GM20000 (cell line): ENCODE data around the gene APC2.

Experiments used
- DNase-seq: peaks from one replicate; pipeline ENCODE4 v3.0.0; 2012; ENCODE audit warnings: low spot score
- TF ChIP-seq, protein P1 (sequence below): IDR thresholded peaks from 2 replicates; pipeline ENCODE4 v1.5.1; 2012; ENCODE audit warnings: mild to moderate bottlenecking, control low read depth; ENCODE audit errors: extremely low read depth, missing control alignments

Gene APC2

GRCh38 chr19:1441022-1441426, 8.9 kb upstream of the APC2 start:
- TF ChIP-seq, protein P1, sequence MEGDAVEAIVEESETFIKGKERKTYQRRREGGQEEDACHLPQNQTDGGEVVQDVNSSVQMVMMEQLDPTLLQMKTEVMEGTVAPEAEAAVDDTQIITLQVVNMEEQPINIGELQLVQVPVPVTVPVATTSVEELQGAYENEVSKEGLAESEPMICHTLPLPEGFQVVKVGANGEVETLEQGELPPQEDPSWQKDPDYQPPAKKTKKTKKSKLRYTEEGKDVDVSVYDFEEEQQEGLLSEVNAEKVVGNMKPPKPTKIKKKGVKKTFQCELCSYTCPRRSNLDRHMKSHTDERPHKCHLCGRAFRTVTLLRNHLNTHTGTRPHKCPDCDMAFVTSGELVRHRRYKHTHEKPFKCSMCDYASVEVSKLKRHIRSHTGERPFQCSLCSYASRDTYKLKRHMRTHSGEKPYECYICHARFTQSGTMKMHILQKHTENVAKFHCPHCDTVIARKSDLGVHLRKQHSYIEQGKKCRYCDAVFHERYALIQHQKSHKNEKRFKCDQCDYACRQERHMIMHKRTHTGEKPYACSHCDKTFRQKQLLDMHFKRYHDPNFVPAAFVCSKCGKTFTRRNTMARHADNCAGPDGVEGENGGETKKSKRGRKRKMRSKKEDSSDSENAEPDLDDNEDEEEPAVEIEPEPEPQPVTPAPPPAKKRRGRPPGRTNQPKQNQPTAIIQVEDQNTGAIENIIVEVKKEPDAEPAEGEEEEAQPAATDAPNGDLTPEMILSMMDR = no peak
- no peak for DNase-seq

DNA sequence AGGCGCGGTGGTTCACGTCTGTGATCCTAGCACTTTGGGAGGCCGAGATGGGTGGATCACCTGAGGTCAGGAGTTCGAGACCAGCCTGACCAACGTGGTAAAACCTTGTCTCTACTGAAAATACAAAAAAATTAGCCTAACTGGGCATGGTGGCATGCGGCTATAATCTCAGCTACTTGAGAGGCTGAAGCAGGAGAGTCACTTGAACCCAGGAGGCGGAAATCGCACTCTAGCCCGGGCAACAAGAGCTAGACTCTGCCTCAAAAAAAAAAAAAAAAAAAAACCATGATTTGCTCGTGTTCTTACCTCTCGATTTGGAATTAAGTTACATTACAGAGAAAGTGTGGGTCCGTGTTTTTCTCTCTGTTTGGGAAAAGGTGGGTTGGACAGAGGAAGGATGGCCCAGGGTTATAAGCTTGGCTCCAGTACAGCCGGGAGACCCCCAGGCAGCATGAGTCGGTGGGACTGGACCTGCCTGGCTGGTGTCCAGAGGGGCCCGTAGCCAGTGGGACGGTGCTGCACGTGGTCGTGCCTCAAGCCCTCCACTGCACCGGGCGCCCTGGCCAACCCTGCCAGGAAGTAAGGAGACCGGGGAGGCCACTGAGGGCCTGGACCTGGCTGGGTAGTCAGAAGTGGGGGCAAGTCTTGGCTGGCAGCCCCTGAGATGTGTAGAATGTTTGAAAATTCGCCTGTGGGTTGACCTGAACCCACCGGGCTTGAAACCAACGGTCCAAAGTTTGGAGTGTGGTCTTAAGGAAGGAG, 8.1 kb upstream of the APC2 start:
- TF ChIP-seq, protein P1 = no peak
- DNase-seq = no peak

DNA sequence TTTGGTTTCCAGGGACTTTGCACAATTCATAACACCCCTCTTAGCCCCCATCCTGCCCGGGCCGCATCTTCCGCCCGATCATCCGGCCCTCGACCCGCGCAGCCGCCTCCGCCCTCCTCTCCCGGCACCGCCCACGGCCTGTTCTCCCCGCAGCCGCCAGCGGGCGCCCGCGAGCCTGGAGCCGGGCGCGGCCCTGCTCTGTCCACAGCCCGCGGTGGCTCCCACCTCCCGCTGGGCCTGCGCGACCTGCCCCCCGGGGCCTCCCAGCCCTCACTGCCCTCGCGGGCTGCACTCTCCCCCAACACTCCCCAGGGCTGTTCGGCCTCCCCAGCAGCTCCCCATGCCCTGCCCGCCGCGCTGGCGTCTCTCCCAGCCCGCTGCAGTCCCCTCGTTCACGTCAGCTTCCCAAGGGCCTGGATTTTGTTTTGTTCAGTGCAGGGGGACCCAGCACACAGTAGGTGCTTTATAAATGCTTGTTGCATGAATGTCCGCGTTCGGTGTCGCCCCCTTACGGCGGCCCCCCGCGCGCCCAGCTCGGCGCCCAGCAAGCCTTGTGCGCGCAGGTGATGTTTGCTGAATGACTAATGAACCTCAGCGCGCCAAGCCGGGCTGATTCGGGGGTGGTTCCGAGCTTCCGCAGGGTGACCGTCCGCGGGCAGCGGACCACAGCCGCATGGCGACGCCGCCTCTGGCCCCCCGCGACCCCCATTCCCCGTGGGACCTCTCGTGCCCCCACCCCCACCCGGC, 4.6 kb upstream of the APC2 start:
- TF ChIP-seq, protein P1 = peak; percentile 98
- DNase-seq = peak; percentile 98

DNA sequence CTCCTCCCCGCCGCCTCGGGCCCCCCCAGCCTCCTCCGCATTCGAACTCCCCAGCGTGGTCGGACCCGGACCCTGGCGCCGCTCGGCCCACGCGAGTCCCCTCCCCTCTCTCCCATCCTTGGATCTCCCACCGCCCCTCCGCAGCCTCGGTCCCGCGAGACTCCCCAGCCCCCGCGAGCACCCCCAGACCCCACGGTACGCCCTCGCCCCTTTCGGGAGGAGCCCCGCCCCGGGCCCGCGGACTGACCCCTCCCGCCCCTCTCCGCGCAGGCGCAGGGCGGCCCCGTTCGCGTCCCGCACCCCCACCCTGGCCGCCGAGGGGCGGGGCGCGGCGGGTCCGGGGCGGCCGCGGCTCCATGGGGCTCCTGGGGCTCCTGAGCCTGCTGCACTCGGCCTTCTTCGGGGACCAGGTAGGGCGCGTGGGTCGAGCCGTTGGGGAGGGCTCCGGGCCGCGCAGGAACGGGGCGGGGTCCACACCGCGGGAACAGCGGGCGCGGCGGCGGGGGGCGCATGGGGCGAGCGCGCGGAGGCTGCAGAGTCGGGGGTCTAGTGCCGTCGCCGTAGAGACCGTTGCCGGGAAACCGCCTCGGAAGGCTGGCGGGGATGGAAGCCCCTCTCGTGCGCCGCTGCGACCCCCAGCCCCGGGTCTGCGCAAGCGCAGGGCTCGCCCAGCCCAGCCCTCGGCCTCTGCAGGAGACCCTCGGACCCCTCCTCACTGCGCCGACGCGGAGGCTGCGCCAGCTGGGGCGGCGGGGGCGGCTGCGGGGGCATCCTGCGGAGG, 3.8 kb upstream of the APC2 start:
- TF ChIP-seq, protein P1 = no peak
- peak; percentile 76 for DNase-seq

- DNase-seq = no peak
- TF ChIP-seq, protein P1 = no peak
These were observed 3.0 kb upstream of the APC2 start for GRCh38 chr19:1446713-1447481.

- no peak for DNase-seq
- TF ChIP-seq, protein P1 = no peak
These were observed 2.4 kb upstream of the APC2 start for GRCh38 chr19:1447504-1447903.
